ENCODE data around the gene SLC2A5.

DNA sequence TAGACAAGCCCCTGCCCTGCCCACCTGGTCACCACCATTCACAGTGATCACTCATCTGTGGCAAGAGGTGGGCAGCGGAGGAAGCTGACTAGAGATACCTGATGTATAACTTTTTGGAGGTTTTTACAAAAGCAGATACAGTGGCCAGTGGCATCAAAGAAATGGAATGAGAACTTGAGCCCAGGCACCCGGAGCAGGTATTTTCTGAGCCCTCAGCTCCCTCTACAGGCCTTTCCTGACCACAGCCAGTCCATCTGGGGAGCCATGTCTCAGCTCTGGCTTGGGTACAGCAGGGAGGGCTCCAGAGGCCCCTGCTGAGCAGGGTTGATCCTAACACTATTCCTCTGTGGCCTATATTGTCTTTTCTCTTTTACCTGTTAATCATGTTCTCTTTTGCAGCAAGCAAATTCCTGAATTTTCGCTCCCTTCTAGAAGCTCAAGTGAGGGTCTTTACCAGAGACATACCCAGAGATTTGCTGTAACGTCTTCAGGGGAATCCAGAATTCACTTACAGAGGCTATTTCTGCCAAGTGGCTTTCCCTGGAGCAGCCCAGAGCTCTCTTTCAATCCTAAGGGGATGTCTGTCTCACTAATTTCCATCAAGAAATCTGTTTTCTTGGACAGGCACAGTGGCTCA is 32.2 kb upstream of the SLC2A5 start:
- no peak for TF ChIP-seq YY1 (IDR thresholded peaks at IDR 0.05; ENCODE audit: insufficient read depth, insufficient read length)
- no peak for TF ChIP-seq ZNF274 (IDR thresholded peaks at IDR 0.05; ENCODE audit: low read depth, low read length)
